ENCODE data around the gene FSD2.

Gene FSD2

GRCh38 chr15:82805994-82806406, at the start of gene FSD2:
FSD2 (minus strand) TSS chr15:82806069; CDS start chr15:82787390, 18,679 bp downstream.
- DNase-seq = no peak

GRCh38 chr15:82854554-82854953, 48.7 kb upstream of the FSD2 start:
- DNase-seq = no peak

- no peak for DNase-seq
Measured at GRCh38 chr15:82852941-82853561, 47.2 kb upstream of the FSD2 start.

- no peak for DNase-seq
Measured at GRCh38 chr15:82851981-82852511, 46.2 kb upstream of the FSD2 start.

- DNase-seq = no peak
Measured at GRCh38 chr15:82851306-82851850, 45.5 kb upstream of the FSD2 start.

GRCh38 chr15:82850731-82851130, 44.9 kb upstream of the FSD2 start:
- DNase-seq = no peak

GRCh38 chr15:82849556-82850512, 44.0 kb upstream of the FSD2 start:
- DNase-seq = peak; percentile 57

- no peak for DNase-seq
Measured at GRCh38 chr15:82848241-82848993, 42.5 kb upstream of the FSD2 start.

- no peak for DNase-seq
Measured at GRCh38 chr15:82847703-82848102, 41.8 kb upstream of the FSD2 start.

- no peak for DNase-seq
Measured at GRCh38 chr15:82846621-82847020, 40.8 kb upstream of the FSD2 start.

- DNase-seq = no peak
Measured at GRCh38 chr15:82845686-82846085, 39.8 kb upstream of the FSD2 start.

- no peak for DNase-seq
Measured at GRCh38 chr15:82843566-82843965, 37.7 kb upstream of the FSD2 start.

GRCh38 chr15:82840166-82840565, 34.3 kb upstream of the FSD2 start:
- no peak for DNase-seq

GRCh38 chr15:82839136-82839535, 33.3 kb upstream of the FSD2 start:
- no peak for DNase-seq

GRCh38 chr15:82838096-82838735, 32.3 kb upstream of the FSD2 start:
- DNase-seq = no peak

GRCh38 chr15:82835391-82835917, 29.6 kb upstream of the FSD2 start:
- DNase-seq = no peak

GRCh38 chr15:82833362-82833682, 27.5 kb upstream of the FSD2 start:
- DNase-seq = no peak

- DNase-seq = no peak
Measured at GRCh38 chr15:82832601-82833361, 26.9 kb upstream of the FSD2 start.

GRCh38 chr15:82831894-82832600, 26.2 kb upstream of the FSD2 start:
- no peak for DNase-seq

GRCh38 chr15:82830427-82831173, 24.7 kb upstream of the FSD2 start:
- no peak for DNase-seq

Data from NCI-H2227 treated with DMSO at 0.1 percent for 48 hours (cell line).